Measurements from ENCODE around the gene LHFPL2. TPM values are rescaled to one million over a fixed set of nuclear protein-coding genes. Genes with fewer than 3 reads are reported as not detected.
A peak's percentile ranks its signal among the peaks of the same experiment; 100 is the strongest.

LHFPL2 gene
- total RNA-seq, 1 experiment from 2014 or later: 22.2 TPM

DNA sequence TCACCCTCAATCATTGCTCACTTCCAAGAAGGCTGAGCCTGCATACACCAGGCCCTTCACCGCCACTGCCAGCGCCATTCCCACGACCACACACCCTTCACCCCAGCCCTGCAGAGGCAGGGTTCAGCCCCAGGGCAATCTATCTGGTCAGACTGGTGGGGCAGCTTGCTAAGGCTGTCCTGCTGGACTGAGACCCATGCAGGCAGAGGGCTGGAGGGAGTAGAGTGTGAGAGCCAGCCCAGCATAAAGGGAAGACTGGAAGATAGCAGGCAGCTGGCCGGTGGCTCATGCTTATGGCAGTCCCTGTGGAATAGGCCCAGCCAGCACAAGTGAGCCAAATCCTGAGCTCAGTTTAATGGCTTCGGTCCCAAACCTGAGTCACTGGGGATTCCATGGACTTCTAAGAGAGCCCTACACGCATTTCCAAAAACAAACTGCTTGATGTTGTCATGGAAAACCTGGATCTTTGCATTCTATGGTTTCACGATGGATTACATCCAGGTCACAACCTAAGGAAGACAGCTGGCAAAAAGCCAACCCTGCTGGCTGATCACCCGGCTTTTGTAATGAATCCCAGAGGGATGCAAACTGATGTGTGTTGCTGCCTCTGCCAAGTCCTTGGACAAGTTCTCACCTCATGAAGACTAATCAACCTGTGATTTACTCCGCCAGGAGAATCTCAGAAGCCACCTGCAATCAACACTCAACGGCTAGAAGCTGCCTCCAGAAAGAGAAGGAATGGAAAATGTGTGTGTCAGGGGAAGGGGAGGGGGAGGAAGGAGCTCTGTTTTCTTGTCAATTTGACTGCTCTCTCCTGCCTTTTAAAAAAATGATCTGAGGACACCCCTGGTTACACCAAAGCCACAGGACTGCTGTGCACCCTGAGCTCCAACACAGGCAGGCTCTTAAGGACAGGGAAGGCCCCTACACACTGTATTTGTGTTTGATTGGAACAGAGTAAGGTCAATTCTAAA, 143.6 kb downstream of the LHFPL2 start:
- peak; percentile 90 for DNase-seq (ENCODE audit: low spot score)

DNA sequence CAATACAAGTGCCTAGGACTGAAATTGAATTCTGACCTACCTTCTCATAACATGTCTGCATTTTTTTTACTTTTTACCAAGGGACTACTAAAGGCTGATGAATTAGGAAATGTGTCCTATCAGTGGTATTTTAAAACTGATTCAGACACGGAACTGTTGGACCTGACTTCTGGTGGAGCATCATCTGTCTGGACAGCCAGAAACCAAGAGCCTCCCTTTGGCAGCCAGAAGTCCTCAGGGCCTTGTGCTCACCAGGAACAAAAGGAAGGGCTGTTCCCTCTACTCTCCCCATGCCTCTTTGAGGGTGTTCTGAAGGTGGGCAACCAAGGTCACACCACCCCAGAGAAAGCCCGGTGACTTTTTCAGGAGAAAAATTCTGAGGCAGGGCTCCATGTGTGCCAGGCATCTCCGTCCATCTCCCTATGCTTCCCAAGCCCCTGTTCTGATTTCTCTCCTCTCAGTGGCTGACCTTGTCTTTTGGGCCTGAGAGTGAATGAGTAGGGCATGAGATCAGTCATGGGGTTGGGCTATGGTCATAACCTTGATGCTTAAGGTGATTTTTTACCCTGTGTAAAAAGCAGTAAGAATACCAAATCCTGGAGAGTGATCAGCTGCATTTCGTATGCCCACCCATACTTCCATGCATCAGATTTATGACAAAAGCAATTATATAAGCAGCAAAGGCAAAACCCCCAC, 144.5 kb downstream of the LHFPL2 start:
- no peak for DNase-seq (ENCODE audit: low spot score)

DNA sequence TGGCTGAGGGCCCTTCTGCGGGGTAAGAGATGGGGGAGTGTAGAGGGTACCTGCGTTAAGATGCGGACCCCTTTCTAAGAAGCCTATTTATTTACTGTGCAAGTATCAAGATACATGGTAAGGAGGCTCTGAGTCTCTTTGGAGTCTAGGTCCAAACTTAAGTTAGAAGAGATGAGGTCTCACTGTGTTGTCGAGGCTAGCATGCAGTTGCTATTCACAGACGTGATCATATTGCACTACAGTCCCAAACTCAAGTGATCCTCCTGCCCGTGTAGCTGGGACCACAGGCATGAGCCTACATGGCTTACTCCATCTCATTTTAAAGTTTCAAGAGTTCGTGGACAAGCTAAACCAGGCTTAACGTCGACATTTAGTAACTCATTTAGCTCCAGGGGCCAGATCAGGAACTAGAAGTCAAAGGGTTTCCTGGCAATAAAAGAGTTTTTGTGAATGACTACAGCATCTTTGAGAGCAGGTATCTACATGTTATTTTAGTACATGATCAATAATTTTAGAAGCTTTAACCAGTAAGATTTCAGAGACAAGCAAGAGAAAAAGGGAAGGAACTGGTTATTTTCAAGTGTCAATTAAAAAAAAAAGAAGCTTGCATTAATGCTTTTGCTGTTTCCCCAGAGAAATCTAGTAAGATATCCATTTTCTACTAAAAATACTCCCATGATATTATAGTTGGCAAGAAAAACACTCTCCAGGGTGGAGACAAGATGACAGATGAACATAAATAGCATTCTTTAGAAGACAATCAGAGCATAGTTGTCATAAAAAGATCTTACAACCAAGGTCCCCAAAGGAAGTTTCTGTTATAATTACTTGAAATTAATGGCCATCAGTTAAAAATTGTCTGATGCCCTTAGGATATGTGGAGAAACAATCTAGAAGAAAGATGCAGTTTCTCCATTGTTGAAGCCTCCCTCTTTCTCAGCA, 146.9 kb downstream of the LHFPL2 start:
- no peak for DNase-seq (ENCODE audit: low spot score)

DNA sequence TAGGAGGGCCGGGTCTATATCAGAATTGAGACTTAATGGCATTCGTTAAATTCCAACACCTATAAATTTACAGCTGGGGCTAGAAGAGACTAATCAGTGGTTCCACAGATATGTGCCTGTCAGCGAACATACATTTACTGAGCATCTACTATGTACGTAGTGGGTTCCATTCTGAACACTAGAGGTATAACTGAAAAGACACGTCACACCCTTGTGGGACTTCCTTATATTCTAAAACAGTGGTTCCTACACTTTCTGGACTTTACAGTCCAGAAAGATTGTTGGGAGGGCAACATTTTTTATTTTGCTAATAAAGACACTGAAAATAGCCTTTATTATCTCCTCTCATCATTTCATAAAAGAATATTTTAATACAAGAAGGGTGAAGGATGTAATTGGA, 147.7 kb downstream of the LHFPL2 start:
- DNase-seq (ENCODE audit: low spot score): no peak

DNA sequence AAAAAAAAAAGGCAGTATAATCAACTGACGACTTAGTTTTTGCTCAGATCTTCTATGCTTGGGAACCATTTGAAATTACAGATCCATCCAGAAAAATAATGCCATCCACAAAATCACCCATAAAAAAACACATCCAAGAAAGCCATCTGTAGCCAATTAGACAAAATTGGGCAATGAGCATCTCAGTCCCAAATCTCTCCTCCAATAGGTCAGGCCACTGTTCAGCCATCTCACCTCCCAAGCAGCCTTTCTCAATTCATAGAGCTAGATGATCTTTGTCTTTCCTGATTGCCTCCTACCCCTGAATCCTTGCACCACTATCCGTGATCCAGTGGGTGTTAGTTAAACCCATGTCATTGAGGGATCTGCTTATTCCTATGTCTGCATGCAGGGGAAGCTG, 148.5 kb downstream of the LHFPL2 start:
- no peak for DNase-seq (ENCODE audit: low spot score)

DNA sequence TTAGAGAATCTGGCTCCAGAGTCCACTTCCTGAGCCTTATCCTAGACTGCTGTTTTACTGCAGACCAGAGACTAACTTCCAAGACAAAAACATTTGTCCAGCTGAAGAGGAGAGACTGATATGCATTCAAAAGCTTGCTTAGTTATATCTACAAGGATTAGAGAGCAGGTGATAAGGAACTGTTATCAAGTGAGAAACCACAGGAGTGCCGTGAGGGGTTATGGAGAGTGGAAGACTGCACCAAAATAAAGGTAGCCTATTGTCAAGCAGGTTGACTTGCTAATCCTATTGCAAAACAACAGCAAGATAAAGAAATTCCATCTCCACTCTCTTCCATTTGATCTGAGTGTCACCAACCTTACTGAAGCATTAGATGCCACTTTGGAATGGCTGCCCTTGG, 149.1 kb downstream of the LHFPL2 start:
- no peak for DNase-seq (ENCODE audit: low spot score)

DNA sequence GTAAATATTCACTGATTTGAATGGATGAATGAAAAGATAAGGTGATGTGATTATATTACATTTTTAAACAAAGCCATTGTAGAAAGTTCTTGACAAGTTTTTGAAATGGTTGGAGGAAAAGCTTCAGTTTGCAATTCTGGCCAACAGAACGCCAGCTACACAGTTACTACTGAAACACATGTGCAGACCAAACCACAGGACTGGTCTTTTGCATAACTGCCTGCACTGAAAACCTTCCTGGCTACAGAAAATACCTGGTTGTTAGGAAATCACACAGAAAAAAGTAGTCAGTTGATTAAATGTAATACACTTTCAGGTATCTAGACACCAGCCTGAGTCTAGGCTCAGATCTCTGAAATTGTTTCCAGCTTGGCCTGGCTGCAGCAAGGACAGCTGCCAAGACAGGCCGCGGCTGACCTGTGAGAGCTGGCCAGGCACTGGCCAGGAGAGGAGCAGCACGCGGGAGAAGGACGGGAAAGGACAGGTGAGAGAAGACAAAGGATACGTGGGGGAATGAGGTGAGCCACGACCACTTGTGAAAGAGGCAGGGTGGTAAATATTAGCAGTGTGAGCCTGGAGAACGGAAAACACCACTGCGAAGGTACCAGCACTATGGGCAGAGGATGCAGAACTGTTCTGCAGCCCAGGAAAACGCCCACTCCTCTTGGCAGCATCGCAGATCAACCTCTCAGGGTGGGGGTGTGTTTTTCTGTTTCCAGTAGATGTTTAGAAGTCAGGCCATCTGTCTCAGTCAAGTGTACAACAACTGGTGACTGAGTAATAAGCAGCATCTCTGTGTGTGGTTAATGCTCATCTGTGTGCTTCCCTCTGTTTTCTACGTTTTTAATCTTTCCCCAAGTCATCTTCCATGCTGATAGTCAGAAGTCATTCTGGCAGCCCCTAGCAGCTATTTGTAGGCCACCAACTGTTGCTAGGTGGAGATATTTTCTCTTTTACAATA, 150.7 kb downstream of the LHFPL2 start:
- no peak for DNase-seq (ENCODE audit: low spot score)

DNA sequence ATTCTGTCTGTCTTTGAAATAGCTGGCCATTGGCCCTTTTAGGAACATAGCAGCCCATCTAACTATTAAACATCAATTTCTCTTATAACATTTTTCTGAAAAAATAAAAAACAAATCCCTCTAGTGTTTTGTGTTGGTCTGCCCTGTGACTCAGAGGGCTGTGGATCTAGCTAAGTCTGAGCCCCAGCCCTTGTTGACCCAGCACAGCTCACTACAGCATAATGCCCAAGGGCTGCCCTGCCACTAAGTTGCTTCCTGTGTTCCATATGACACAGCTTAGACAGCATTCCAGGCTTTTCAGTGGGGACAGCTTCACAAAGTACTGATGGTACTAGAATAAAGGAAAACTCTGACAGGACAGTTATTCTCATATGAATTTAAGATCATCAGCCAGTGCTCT, 152.2 kb downstream of the LHFPL2 start:
- DNase-seq (ENCODE audit: low spot score): no peak

DNA sequence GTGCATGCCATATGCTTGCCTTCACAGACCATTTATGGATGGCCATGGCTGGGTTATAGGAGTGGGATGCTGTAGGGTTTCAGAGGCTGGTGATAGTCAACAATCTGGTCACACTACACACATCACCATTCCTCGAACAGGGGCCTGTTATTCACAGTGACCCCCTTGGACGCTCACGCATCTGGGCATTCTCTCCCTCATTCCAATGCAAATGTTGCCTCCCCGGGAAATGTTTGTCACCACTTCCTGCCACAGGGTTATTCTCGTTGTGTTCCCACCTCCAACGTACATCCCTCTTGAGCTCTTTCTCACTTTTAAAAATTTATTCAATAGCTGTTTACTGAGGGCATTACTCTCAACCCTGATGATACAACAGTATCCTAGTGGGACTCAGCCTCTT, 152.8 kb downstream of the LHFPL2 start:
- no peak for DNase-seq (ENCODE audit: low spot score)

DNA sequence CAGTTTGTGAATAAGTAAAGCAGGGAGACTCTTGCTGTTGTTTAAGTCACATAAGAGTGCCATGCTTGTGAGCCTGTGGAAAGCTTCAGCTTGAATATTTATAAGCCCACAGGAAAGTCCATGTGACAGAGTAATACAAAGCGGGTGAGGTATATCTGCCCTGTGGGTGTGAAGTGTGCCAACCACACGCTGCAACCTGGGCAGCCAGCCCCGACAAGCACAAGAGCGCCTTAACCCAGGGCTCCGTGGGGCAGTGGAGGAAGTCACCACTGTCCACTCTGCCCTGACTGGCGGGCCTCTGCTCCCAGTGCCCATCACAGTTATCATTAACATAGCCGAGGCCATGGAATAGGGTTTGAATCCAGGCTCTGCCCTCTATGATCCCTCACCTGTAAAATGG, 155.9 kb downstream of the LHFPL2 start:
- DNase-seq (ENCODE audit: low spot score): no peak

DNA sequence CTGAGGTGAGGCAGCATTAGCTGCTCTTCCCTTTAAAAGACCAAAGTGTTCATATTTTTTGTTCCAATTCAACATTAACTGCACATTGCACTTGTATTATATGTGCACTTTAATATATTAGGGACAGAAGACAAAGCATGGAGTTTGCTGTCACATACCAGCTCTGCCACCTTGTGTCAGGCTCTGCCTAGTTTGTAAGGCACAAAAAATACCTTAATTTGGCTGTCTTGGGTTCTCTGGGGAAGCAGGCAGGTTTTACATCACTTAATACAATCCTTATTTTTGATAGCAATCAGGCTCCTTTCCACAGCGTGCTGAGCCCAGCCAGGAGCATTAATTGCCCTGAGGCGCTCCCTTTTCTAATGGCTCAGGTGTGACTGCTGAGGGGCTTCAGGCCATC, 156.3 kb downstream of the LHFPL2 start:
- DNase-seq (ENCODE audit: low spot score): no peak

DNA sequence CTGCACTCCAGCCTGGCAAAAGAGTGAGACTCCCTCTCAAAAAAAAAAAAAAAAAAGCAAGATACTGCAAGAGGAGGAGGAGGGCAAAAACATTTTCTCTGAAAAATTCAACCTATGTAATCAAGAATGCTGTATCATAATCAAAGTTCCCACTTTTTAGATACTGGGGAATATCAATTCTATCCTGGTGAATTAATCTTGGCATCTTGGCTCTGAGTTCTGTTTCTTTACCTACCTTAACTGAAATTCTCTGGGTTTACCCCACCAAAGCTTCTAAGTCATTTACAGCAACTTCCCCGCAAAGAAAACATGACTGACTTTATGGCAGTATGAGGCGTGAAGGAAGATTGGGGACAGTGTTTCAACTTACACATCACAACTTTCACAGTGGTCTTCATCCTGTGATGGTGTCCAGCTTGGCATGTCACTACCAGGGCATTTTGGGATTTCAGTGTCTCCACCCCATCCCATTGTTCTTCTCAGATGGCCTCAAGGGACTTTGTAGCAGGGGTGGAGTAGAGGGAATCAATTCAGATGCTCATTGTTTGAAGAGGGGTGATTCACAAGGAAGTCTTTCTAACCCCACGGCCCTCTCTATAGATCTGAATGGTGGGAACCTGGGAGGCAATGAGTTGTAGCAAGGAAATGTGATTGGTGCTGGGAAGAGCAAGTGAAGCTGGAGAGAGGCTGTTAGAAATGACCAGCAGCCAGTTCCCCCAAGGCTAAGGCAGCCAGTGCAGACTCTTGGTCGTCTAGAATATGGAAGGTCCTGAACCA, 157.7 kb downstream of the LHFPL2 start:
- no peak for DNase-seq (ENCODE audit: low spot score)

DNA sequence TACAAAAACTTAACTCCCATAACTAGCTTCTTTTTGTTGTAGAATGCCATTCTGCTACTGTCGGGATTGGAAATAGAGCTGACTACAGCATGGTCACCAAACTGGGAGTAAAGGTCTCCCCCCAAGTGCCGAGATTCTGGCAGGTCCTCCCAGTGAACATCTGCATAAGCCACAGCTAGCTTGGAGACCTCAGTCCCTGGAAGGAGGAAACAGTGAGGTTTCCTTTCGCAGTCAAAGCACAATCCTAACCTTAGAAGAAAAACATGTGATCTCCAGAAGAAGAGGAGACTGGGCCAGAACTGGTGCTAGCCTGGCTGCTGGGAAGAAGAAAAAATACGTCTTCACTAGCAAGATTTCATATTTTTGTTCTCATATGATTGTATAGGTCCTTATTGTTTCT, 160.7 kb downstream of the LHFPL2 start:
- no peak for DNase-seq (ENCODE audit: low spot score)

DNA sequence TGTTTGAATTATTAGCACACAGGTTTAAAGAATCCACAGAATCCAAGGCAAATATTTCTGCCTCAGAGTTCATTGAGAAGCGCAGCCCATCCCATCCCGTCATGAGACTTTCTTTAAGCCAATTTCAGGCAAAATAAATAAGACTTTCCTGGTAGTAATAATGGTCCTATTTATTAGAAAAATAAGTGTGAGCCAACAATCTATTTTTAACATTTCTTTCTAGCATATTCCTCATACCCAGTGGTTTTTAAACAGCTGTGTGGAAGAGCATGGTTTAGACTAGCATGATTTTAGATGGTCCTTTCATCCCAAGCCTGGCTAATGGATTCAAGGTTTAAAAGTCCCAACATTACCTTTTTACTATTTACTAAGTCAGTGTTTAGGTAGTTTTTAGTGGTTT, 162.4 kb downstream of the LHFPL2 start:
- no peak for DNase-seq (ENCODE audit: low spot score)

DNA sequence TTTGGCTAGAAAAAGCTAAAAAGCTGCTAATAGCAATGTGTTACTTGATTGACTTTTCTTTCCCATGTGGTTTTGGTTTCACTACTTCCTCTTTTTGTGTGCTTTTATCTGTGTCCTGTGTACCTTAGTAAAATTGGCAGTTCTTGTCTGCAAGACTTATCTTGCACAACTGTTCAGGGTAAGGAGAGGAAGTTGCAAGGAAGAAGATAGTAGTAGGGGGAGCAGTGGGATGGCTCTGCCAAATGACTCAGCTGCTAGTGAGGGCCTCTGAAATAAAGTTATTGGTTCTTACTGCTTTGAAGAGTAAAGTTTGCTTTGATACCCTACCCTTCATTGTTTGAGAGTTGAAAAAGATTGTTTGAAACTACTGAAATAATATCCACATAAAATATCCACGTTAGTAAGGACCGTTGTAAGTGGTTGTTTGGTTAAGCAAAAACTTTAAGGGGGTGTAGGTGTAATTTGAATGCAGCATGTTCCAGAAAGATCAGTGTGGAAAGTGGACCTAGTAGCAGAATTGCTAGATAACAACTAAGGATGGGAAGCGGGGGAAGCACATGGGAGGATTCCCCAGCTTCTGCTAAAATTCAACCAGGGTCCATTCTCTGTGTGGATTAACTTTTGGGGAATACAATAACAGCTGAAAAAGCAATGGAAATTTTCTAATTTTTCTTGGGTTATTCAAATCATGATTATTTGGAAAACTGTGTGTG, 164.6 kb downstream of the LHFPL2 start:
- no peak for DNase-seq (ENCODE audit: low spot score)

DNA sequence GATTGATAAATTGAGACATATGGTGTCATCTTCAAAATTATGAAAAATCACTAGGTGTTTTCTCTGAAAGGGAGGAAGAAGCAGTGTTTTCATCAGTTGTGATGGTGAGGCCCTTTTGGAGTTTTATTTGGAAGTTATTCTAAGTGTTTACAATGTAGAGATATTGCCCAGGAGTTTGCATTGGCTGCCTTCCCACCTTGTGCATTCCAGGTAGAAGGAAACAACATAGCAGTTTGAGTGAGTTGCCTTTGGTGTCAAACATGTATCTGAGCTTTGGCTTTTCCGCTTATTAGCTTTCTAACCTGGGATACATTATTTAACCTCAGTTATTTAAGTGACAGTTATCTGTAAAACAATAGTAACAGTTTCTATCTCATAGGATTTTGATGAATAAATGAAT, 165.6 kb downstream of the LHFPL2 start:
- no peak for DNase-seq (ENCODE audit: low spot score)

DNA sequence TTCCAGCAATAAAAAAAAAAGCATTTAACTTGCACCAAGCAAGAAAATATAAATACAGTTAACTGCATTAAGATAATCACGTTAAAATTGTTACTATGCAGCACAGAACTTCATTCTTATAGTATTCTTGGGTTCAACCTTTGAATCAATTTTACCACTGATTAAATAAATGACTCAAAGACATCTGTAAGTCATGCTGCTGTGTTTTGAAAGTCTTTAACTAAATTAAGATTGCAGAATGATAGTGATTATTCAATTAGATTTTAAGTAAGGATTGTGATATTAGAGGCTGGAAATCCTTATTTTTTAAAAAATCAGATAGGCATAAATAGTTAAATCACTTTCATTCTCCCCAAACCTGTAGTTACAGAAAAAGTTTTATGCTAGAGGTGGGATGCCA, 171.8 kb downstream of the LHFPL2 start:
- no peak for DNase-seq (ENCODE audit: low spot score)

DNA sequence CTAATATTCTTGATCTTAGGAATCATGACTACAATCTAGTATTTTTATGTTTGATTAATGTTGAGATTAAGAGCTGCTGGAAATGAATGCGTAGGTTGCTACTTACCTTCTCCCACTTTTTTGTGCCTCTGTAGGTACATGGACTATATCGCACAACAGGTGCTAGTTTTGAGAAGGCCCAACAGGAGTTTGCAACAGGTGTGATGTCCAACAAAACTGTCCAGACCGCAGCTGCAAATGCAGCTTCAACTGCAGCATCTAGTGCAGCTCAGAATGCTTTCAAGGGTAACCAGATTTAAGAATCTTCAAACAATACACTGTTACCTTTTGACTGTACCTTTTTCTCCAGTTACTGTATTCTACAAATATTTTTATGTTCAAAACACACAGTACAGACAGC, 173.2 kb downstream of the LHFPL2 start:
- DNase-seq (ENCODE audit: low spot score): no peak

DNA sequence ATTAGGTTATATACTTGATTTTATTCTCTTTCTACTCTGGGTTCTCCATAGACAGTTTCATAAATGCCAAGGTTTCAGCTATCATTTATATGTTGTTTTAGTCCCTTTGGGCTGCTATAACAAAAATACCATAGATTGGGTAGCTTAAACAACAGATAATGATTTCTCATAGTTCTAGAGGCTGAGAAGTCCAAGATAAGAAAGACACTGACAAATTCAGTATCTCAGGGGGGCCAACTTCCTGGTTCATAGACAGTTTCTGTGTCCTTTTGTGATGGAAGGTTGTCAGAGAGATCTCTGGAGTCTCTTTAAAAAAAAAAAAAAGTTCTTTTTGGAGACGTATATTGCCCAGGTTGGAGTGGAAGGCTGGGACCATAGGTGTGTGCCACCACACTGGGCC, 174.8 kb downstream of the LHFPL2 start:
- no peak for DNase-seq (ENCODE audit: low spot score)

All from H4 (cell line).